Measurements from ENCODE around the gene FRMD4A. TPM values are rescaled to one million over a fixed set of nuclear protein-coding genes. Genes with fewer than 3 reads are reported as not detected.

FRMD4A gene
- total RNA-seq, 1 donor from 2014 or later: 236 TPM

- Mint-ChIP-seq H3K4me3 (ENCODE audit: unreplicated experiment) (no peak overlapping the region), H3K36me3 (ENCODE audit: unreplicated experiment) (peaks cover 28% of the 10 kb centered on the region), H3K4me1 (ENCODE audit: unreplicated experiment) (peaks cover 80% of the 10 kb centered on the region), H3K27me3 (ENCODE audit: unreplicated experiment) (no peaks in the 10 kb centered on the region), H3K27ac (ENCODE audit: unreplicated experiment) (peak overlapping the region; percentile 75), H3K9me3 (ENCODE audit: unreplicated experiment) (no peaks in the 10 kb centered on the region)
- no peak for TF ChIP-seq CTCF (IDR thresholded peaks at IDR 0.05)
- DNase-seq (ENCODE audit: extremely low spot score, unreplicated experiment): no peak
These were observed 347.7 kb downstream of the FRMD4A start for GRCh38 chr10:13983035-13983434.

DNA sequence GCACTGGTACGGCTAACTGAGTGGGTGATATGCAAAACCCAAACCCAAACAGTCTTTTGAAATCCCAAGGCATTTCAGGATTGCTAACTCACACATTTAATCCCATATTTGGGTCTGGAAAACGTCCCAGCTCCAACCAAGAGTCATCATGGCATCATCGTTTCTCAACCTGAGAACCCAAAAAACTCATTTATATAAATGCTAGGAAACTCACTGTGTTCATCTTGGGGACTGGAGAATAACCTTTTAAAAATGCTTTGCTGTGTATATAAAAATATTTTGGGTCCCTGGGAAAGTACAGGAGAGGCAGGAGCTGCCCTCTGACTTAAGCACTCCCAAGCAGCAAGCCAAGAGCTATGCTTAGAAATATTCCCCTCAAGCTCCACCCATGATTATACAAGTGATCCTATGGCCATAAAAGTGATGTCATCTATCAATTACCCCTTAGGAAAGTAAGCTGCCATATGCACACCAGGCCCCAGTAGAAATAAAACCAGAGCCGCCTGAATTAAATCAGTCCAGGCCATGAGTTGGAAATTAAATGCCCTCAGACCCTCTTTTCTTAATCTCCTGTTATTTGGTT, 352.1 kb downstream of the FRMD4A start:
- DNase-seq (ENCODE audit: extremely low spot score, unreplicated experiment): no peak
- Mint-ChIP-seq H3K4me3 (ENCODE audit: unreplicated experiment) (no peak overlapping the region), H3K27me3 (ENCODE audit: unreplicated experiment) (no peaks in the 10 kb centered on the region), H3K27ac (ENCODE audit: unreplicated experiment) (peak overlapping the region; percentile 58), H3K4me1 (ENCODE audit: unreplicated experiment) (peaks cover 69% of the 10 kb centered on the region), H3K9me3 (ENCODE audit: unreplicated experiment) (no peaks in the 10 kb centered on the region), H3K36me3 (ENCODE audit: unreplicated experiment) (peaks cover 36% of the 10 kb centered on the region)
- TF ChIP-seq CTCF (IDR thresholded peaks at IDR 0.05): no peak

- peaks cover 36% of the 10 kb centered on the region for H3K36me3 Mint-ChIP-seq (ENCODE audit: unreplicated experiment)
- no peaks in the 10 kb centered on the region for H3K9me3 Mint-ChIP-seq (ENCODE audit: unreplicated experiment)
- H3K27ac Mint-ChIP-seq (ENCODE audit: unreplicated experiment): peak overlapping the region; percentile 58
- H3K4me1 Mint-ChIP-seq (ENCODE audit: unreplicated experiment): peaks cover 69% of the 10 kb centered on the region
- H3K4me3 Mint-ChIP-seq (ENCODE audit: unreplicated experiment): no peak overlapping the region
- TF ChIP-seq CTCF (IDR thresholded peaks at IDR 0.05): no peak
- no peak for DNase-seq (ENCODE audit: extremely low spot score, unreplicated experiment)
- H3K27me3 Mint-ChIP-seq (ENCODE audit: unreplicated experiment): no peaks in the 10 kb centered on the region
These were observed 352.7 kb downstream of the FRMD4A start for GRCh38 chr10:13977861-13978532.

DNA sequence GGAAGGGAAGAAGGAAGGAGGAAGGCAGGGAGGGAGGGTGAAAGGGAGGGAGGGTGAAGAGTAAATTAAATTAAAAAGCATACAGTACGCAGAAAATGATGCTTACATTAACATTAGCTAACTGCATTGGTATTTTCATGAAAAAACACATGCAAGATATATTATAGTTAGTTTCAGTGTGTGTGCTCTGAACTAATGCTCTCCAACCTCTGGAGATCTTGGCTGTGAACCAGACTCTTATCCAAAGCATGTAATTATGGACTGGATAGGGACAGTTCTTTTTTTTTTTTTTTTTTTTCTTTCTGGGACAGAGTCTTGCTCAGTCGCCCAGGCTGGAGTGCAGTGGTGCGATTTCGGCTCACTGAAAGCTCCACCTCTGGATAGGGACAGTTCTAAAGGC, 357.0 kb downstream of the FRMD4A start:
- no peak for DNase-seq (ENCODE audit: extremely low spot score, unreplicated experiment)
- Mint-ChIP-seq H3K36me3 (ENCODE audit: unreplicated experiment) (peaks cover 37% of the 10 kb centered on the region), H3K4me1 (ENCODE audit: unreplicated experiment) (peaks cover 76% of the 10 kb centered on the region), H3K4me3 (ENCODE audit: unreplicated experiment) (no peak overlapping the region), H3K9me3 (ENCODE audit: unreplicated experiment) (no peaks in the 10 kb centered on the region), H3K27ac (ENCODE audit: unreplicated experiment) (peak overlapping the region; percentile 33), H3K27me3 (ENCODE audit: unreplicated experiment) (no peaks in the 10 kb centered on the region)
- TF ChIP-seq CTCF (IDR thresholded peaks at IDR 0.05): no peak

GRCh38 chr10:13972609-13973008, 358.1 kb downstream of the FRMD4A start:
- Mint-ChIP-seq H3K4me3 (ENCODE audit: unreplicated experiment) (peak overlapping the region; percentile 2), H3K27ac (ENCODE audit: unreplicated experiment) (peak overlapping the region; percentile 15), H3K27me3 (ENCODE audit: unreplicated experiment) (no peaks in the 10 kb centered on the region), H3K4me1 (ENCODE audit: unreplicated experiment) (peaks cover 73% of the 10 kb centered on the region), H3K9me3 (ENCODE audit: unreplicated experiment) (no peaks in the 10 kb centered on the region), H3K36me3 (ENCODE audit: unreplicated experiment) (peaks cover 31% of the 10 kb centered on the region)
- no peak for DNase-seq (ENCODE audit: extremely low spot score, unreplicated experiment)
- TF ChIP-seq CTCF (IDR thresholded peaks at IDR 0.05): no peak

Measured in osteocyte (in vitro differentiated cells).